Activated naive CD4-positive, alpha-beta T cell treated with anti-CD3 and anti-CD28 coated beads for 36 hours (primary cell): ENCODE results near the gene ANKRD9. TPM values are rescaled to one million over a fixed set of nuclear protein-coding genes. Genes with fewer than 3 reads are reported as not detected.
A peak's percentile ranks its signal among the peaks of the same experiment; 100 is the strongest.
"Not testable (repeated sequence)": the region's sequence is repeated elsewhere in the genome, so short reads cannot be mapped to it uniquely, and the experiment has no call there.

Experiments used
- CTCF ChIA-PET: fragments of 350-600 bp; sonication (Branson Sonifier 250); formaldehyde crosslinking; loops from one replicate; lab custom pipeline; 2021; ENCODE audit warnings: antibody characterized with exemption; lab: Charles Lee
- DNase-seq: peaks from one replicate; pipeline ENCODE4 v3.0.0-alpha.2; 2020
- H3K27ac Mint-ChIP-seq: one replicate; pipeline ENCODE4 v1.8.0; 2021; ENCODE audit warnings: mild to moderate bottlenecking, mixed read lengths
- H3K27me3 Mint-ChIP-seq: one replicate; pipeline ENCODE4 v1.8.0; 2021; ENCODE audit warnings: low read depth, mixed read lengths
- H3K36me3 Mint-ChIP-seq: one replicate; pipeline ENCODE4 v1.8.0; 2021; ENCODE audit warnings: low read depth, mixed read lengths
- H3K4me1 Mint-ChIP-seq: one replicate; pipeline ENCODE4 v1.8.0; 2021; ENCODE audit warnings: low read depth, mixed read lengths
- H3K4me3 Mint-ChIP-seq: one replicate; pipeline ENCODE4 v1.8.0; 2021; ENCODE audit warnings: mild to moderate bottlenecking, moderate library complexity, mixed read lengths
- H3K9me3 Mint-ChIP-seq: one replicate; pipeline ENCODE4 v1.8.0; 2021; ENCODE audit warnings: mixed read lengths
- intact Hi-C: fragments of 100-400 bp; cut with micrococcal nuclease; formaldehyde crosslinking; loops from one replicate; pipeline ENCODE4 v1.15.1; 2023
- total RNA-seq, 2 experiments: library from RNA; stranded (reverse); gene quantifications; one replicate each; pipeline ENCODE4 v1.2.3, GENCODE V29; 2021

The ANKRD9 gene, protein sequence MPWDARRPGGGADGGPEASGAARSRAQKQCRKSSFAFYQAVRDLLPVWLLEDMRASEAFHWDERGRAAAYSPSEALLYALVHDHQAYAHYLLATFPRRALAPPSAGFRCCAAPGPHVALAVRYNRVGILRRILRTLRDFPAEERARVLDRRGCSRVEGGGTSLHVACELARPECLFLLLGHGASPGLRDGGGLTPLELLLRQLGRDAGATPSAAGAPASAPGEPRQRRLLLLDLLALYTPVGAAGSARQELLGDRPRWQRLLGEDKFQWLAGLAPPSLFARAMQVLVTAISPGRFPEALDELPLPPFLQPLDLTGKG
- 10 to 100 TPM; 11.5 to 13.3 TPM for total RNA-seq

DNA sequence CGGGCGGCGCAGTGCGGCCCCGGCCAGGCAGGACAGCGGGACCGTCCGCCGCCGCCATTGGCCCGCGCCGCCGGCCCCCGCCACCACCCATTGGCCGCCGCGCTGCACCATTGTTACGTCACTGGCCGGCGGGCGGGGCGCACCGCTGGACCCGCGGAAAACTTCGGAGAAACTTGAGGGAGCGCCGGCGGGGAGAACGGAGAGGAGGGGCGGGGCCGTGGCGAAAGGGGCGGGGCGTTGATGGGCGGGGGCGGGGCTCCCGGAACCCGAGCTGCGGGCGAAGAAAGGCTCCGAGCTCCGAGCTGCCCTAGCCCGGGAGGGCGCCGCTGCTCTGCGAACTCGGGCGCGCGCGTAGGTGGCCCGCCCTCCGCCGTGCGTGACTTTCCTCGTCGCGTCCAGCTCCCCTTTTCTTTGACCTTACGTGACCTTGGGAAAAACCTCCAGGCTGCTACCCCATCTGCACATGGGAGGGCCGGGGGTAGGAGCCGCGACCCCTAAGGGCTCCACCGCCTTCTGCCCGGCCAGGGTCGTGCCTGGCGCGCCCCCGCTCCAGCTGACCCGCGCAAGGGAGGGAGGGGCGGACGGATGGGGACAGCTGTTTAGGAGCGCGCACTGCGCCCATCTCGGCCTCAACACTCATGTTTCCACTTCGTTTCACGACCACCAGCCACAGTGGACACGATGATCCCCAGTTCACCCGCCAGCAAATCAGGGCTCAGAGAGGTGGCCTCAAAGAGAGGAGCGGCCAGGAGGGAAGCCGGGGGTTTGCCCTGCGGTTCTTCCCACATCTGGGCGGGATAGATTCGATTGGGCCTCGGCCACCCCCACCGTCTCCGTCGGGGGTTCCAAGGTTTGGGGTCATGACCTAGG, at the start of gene ANKRD9:
TSS of gene ANKRD9 (minus strand) at position 31 of the 870 bp plus-strand sequence. CDS start 1,887 bp downstream, outside the sequence.
- H3K9me3 Mint-ChIP-seq = peaks cover 3% of the 10 kb centered on the region
- intact Hi-C loops = loop anchor here (2.0 kb wide), 2 partner anchors 147 to 191 kb away; partner anchors contain the start of genes CINP, TECPR2 and ZNF839
- peaks cover 6% of the 10 kb centered on the region for H3K36me3 Mint-ChIP-seq
- no peak within 1 kb of the TSS for H3K27ac Mint-ChIP-seq
- DNase-seq = peak; percentile 91
- CTCF ChIA-PET = interaction anchor here (0.9 kb wide), 1 partner anchor 12 kb away, joined by 4 read pairs; no protein-coding TSS in a partner anchor
- peak within 1 kb of the TSS; percentile 84 for H3K4me3 Mint-ChIP-seq
- H3K27me3 Mint-ChIP-seq = no peaks in the 10 kb centered on the region
- peaks cover 8% of the 10 kb centered on the region for H3K4me1 Mint-ChIP-seq

DNA sequence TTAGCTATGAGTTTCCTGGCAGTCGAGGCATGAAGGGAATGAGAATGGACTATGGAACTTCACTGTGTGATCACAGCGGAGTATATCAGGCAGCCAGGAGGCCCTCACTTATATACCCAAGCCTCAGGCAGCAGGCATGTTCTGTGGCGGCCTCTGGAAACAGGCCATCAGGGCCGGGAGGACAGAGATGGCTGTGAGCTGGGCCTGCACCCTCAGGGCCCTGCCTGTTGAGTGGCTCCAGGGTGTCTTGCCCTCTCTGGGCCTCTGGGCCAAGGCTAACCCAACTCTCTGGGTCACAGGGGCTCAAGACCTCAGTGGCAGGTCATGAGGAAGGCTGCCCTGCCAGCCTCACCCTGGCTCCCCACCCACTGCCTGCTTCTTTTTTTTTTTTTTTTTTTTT, 49.0 kb upstream of the ANKRD9 start:
- Mint-ChIP-seq H3K27ac (no peak overlapping the region), H3K9me3 (no peaks in the 10 kb centered on the region), H3K4me1 (no peaks in the 10 kb centered on the region), H3K4me3 (no peak overlapping the region), H3K36me3 (no peaks in the 10 kb centered on the region), H3K27me3 (no peaks in the 10 kb centered on the region)
- intact Hi-C loops = loop anchor here (5.0 kb wide), 1 partner anchor 34 kb away; the partner anchor contains the start of gene RCOR1
- no peak for DNase-seq
- CTCF ChIA-PET = interaction anchor here (0.5 kb wide), 1 partner anchor 10 kb away, joined by 3 read pairs; no protein-coding TSS in a partner anchor

- no peak overlapping the region for H3K27ac Mint-ChIP-seq
- H3K27me3 Mint-ChIP-seq = no peaks in the 10 kb centered on the region
- intact Hi-C loops = loop anchor here (5.0 kb wide), 1 partner anchor 35 kb away; the partner anchor contains the start of gene RCOR1
- no peaks in the 10 kb centered on the region for H3K9me3 Mint-ChIP-seq
- H3K36me3 Mint-ChIP-seq = no peaks in the 10 kb centered on the region
- no peak overlapping the region for H3K4me3 Mint-ChIP-seq
- no peak for DNase-seq
- CTCF ChIA-PET = no interaction called here
- no peaks in the 10 kb centered on the region for H3K4me1 Mint-ChIP-seq
Observed at GRCh38 chr14:102557434-102558226, 48.1 kb upstream of the ANKRD9 start.

GRCh38 chr14:102556098-102556677, 46.6 kb upstream of the ANKRD9 start:
- no peaks in the 10 kb centered on the region for H3K9me3 Mint-ChIP-seq
- H3K36me3 Mint-ChIP-seq = no peaks in the 10 kb centered on the region
- H3K4me1 Mint-ChIP-seq = no peaks in the 10 kb centered on the region
- CTCF ChIA-PET = no interaction called here
- H3K27ac Mint-ChIP-seq = no peak overlapping the region
- H3K27me3 Mint-ChIP-seq = no peaks in the 10 kb centered on the region
- intact Hi-C loops = loop anchor here (5.0 kb wide), 1 partner anchor 36 kb away; the partner anchor contains the start of gene RCOR1
- DNase-seq = no peak
- peak overlapping the region; percentile 52 for H3K4me3 Mint-ChIP-seq

DNA sequence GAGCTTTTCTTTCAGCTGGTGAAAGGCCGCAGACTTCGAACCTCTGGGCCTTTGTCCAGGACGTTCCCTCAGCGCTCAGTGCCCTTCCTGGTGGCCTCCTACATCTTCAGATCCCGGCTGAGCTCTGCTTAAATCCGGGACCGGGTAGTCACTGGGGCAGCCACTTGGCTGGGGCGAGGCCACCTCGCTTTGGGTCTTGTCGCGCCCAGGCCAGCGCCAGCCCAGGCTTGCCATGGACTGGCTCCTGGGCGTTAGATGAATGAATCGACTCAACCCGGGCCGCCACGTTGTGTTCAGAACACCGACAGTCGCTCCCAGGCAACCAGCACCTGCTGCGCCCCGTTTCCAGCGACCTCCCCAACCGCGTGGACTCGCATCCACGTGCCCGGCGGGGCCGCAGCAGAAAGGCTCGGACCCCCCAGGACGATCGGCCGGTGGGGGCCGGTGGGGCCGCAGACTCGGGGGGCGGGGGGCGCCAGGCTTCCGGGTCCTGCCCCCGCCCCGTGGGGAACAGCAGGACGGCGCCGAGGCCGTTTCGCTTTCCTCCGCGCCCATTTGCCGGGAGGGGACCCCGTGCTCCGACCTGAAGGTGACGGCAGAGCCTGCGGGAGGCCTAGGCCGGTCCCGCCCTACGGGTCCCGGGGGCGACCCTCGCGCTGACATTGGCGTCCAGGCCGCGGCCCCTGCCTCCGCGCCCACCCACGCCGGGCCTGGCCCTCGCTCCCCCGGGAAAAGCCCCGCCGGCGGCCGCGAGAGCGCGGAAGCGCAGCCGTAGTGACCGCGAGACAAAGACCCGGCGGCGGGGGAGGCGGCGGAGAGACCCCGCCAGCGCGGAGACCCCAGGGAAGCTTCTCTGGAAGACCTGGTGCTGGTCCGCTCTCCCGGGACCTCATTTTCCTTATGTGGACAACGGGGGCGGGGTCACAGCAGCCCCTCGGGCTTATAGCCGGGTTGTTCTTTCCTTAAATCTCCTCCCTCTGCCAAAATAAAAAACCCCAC, 45.5 kb upstream of the ANKRD9 start:
- CTCF ChIA-PET = no interaction called here

GRCh38 chr14:102551995-102552705, 42.6 kb upstream of the ANKRD9 start:
- no peak overlapping the region for H3K4me3 Mint-ChIP-seq

More for the DNA sequence above, 45.5 kb upstream of the ANKRD9 start:
- Mint-ChIP-seq H3K4me3 (peak overlapping the region; percentile 52), H3K27me3 (no peaks in the 10 kb centered on the region), H3K27ac (no peak overlapping the region), H3K4me1 (no peaks in the 10 kb centered on the region), H3K9me3 (no peaks in the 10 kb centered on the region), H3K36me3 (no peaks in the 10 kb centered on the region)
- DNase-seq = peak; percentile 56
- intact Hi-C loops = loop anchor here (2.0 to 5.0 kb wide), 2 partner anchors 14 to 37 kb away; partner anchors contain the start of gene RCOR1

GRCh38 chr14:102550927-102551401, 41.4 kb upstream of the ANKRD9 start:
- H3K4me1 Mint-ChIP-seq, intact Hi-C loops, DNase-seq, H3K36me3 Mint-ChIP-seq, H3K4me3 Mint-ChIP-seq, H3K9me3 Mint-ChIP-seq, H3K27ac Mint-ChIP-seq, CTCF ChIA-PET: not testable (repeated sequence)
- H3K27me3 Mint-ChIP-seq = peaks cover 13% of the 10 kb centered on the region

More at GRCh38 chr14:102551995-102552705, 42.6 kb upstream of the ANKRD9 start:
- H3K27me3 Mint-ChIP-seq = peaks cover 7% of the 10 kb centered on the region
- peak; percentile 33 for DNase-seq
- CTCF ChIA-PET = no interaction called here
- no peaks in the 10 kb centered on the region for H3K36me3 Mint-ChIP-seq
- H3K9me3 Mint-ChIP-seq = no peaks in the 10 kb centered on the region
- no peaks in the 10 kb centered on the region for H3K4me1 Mint-ChIP-seq
- no peak overlapping the region for H3K27ac Mint-ChIP-seq
- intact Hi-C loops = no loop called here

DNA sequence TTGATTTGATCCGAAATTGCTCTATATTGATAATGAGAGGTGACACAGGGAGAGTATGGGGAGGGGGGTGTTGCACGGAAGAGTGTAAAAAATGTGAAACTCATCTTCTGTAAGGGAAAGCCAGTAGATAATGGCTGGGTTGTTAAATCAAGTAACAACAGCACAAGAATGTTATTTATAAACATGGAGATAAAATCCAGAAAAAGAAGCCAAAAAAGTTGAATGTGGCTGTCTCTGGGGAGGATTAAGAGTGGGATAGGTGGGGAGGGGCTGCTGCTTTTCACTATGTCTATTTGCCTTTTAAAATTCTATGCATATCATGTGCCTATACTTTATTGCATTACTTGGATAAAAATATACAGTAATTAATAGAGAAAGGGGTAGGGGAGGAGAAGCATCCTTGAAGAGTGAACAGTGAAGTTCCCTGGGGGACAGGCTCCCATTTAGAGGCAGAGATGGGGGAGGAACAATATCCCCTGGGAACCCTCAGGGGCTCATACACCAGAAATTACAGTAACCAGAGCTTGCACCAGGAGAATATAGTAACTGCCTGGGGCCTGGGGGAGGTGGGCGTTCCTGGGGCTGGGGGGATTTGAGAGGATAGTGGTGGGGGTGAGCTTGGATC, 39.2 kb upstream of the ANKRD9 start:
- peaks cover 27% of the 10 kb centered on the region for H3K27me3 Mint-ChIP-seq
- no peaks in the 10 kb centered on the region for H3K9me3 Mint-ChIP-seq
- intact Hi-C loops = no loop called here
- DNase-seq = no peak
- no peak overlapping the region for H3K27ac Mint-ChIP-seq
- H3K4me1 Mint-ChIP-seq = peaks cover 3% of the 10 kb centered on the region
- H3K4me3 Mint-ChIP-seq = no peak overlapping the region
- H3K36me3 Mint-ChIP-seq = no peaks in the 10 kb centered on the region
- CTCF ChIA-PET = interaction anchor here (1.4 kb wide), 1 partner anchor 24 kb away, joined by 5 read pairs; no protein-coding TSS in a partner anchor

DNA sequence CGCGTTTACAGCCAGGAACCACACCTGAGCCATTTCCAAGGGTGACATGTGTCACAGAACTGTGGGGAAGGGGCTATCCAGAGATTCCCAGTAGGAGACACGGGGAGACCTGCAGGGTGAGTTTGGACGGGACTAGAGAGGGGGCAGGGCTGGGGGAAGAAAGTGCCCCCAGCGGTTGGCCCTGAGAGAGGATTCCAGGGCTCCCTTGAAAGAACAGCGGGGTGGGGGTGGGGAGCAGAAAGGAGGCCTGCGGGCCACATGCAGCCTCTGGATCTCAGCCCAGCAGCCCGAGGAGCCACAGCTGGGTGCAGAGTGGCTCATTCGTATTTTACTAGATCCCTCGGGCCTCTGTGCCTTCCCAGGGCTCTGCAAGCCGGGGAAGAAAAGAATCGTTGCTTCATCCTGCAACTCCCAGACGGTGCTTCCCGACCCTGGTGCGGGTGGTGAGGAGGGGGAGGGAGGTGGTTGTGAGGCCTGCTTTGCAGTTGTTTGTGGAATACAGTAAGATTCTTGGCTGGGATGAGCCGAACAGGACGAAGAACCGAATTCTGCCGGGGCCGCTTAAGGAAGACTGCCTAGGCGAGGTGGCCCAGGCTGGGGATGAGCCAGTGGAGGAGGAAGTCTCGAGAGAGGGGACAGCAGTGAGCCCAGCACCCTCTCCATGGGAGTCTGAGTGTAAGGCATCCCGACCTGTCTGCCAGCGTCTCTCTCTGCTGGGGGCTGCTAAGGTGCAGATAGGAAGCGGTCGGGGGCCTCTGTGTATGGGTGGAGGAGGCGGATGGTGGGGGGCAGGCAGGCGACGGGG, 36.1 kb upstream of the ANKRD9 start:
- Mint-ChIP-seq H3K27ac (no peak overlapping the region), H3K36me3 (no peaks in the 10 kb centered on the region), H3K9me3 (no peaks in the 10 kb centered on the region), H3K4me1 (peaks cover 3% of the 10 kb centered on the region), H3K4me3 (peak overlapping the region; percentile 42), H3K27me3 (peaks cover 30% of the 10 kb centered on the region)
- DNase-seq = no peak
- intact Hi-C loops = no loop called here
- CTCF ChIA-PET = interaction anchor here (0.7 kb wide), 1 partner anchor 702 kb away, joined by 3 read pairs; no protein-coding TSS in a partner anchor
